Loucy (cell line): ENCODE data around the gene MBNL2.

Source experiments
- EZH2phosphoT487 ChIP-seq: fragments of 200-600 bp; IDR thresholded peaks from 2 replicates; pipeline ENCODE4 v1.6.1; 2018; ENCODE audit warnings: antibody characterized with exemption, mild to moderate bottlenecking, moderate library complexity, borderline replicate concordance
- TF ChIP-seq, protein P1 (sequence below): fragments of 200-600 bp; sonication (generic); conservative IDR thresholded peaks from 2 replicates; pipeline ENCODE4 v1.5.1; 2014; ENCODE audit warnings: mild to moderate bottlenecking, antibody characterized with exemption, low read length

DNA sequence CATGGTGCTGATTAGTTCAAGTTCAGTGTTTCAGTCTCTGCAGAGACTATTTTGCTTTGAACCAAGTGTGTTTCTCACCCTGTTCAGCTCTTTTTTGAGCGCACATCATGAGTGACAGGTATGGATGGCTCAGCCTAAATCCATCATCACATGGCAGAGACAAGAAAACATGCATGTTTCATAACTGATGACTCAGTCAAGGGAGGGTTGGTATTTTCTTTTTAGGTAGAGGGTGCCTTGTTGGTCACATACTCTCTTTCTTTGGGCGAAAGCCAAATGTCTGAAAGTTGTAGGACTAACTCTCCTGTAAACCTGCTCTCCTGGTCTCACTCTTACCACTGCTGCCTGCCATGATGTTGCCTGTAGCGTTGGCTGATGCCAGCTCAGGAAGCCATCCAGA lies 163.7 kb downstream of the MBNL2 start:
- TF ChIP-seq, protein P1, sequence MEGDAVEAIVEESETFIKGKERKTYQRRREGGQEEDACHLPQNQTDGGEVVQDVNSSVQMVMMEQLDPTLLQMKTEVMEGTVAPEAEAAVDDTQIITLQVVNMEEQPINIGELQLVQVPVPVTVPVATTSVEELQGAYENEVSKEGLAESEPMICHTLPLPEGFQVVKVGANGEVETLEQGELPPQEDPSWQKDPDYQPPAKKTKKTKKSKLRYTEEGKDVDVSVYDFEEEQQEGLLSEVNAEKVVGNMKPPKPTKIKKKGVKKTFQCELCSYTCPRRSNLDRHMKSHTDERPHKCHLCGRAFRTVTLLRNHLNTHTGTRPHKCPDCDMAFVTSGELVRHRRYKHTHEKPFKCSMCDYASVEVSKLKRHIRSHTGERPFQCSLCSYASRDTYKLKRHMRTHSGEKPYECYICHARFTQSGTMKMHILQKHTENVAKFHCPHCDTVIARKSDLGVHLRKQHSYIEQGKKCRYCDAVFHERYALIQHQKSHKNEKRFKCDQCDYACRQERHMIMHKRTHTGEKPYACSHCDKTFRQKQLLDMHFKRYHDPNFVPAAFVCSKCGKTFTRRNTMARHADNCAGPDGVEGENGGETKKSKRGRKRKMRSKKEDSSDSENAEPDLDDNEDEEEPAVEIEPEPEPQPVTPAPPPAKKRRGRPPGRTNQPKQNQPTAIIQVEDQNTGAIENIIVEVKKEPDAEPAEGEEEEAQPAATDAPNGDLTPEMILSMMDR: no peak
- no peak for TF ChIP-seq EZH2phosphoT487
